ENCODE results near the gene NDC80. TPM values are rescaled to one million over a fixed set of nuclear protein-coding genes. Genes with fewer than 3 reads are reported as not detected.
A peak's percentile ranks its signal among the peaks of the same experiment; 100 is the strongest.
"Not testable (repeated sequence)": the region's sequence is repeated elsewhere in the genome, so short reads cannot be mapped to it uniquely, and the experiment has no call there.

The NDC80 gene
- total RNA-seq, 8 experiments from 2014 or later: 1.7 to 42.4 (median 4.3) TPM

DNA sequence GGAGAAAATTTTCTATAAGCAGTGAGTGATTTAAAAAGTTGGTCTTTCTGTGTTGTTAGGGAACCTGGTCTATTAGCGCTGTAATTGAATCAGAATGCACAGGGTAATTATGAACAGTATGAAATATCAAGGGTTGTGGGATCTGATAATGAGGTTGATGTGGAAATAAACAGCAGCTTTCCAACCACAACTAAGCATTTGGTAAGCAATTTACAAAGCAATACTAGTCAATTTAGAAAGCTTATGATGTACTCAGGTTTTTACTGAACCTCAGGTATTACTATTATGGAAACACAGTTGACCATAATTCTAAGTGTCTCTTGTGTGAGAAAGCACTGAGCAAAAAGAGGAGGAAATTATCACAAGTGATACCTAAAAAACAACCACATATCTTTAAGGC, 73.2 kb downstream of the NDC80 start:
- ATAC-seq (replicated peaks in 6 of 8): no peak
- in situ Hi-C loops (cut with MboI; ENCODE audit: low pct_unique_long_range_greater_than_20kb in 2 of 9, low sequenced_read_pairs in 9 of 9, unreplicated experiment in 9 of 9): no loop called here
- H3K4me3 ChIP-seq: no peak overlapping the region
- no peaks in the 10 kb centered on the region for H3K4me1 ChIP-seq (replicated peaks in 1 of 2)
- WGBS, 10 experiments: 45 to 100% (median 100%) methylated on average over 1 of the region's 1 CpG; no CpG with 5 or more reads in 3 of the 10 experiments
- no peak overlapping the region for H3K27ac ChIP-seq

DNA sequence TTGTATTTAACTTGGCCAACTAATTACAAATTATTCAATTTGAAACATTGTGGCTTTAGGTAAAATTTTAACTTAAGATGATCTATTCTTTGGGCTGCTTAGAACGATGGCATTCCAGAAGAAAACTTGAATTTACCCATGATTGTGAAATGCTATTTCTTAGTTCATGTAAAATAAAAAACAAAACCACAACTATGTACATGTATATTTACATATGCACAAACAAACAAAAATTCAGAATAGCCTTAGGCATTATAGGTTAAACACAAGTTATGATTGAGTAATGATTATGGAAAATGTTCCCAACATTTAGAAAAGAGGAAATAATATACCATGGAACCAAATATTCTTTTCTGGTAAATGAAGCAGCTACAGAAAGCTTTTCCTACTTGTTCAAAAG, 80.6 kb downstream of the NDC80 start:
- H3K4me3 ChIP-seq: no peak overlapping the region
- in situ Hi-C loops (cut with MboI; ENCODE audit: low pct_unique_long_range_greater_than_20kb in 2 of 9, low sequenced_read_pairs in 9 of 9, unreplicated experiment in 9 of 9): no loop called here
- 40 to 83% (median 71%) methylated on average over 1 of the region's 1 CpG; no CpG with 5 or more reads in 4 of the 10 experiments for WGBS, 10 experiments
- H3K4me1 ChIP-seq (replicated peaks in 1 of 2): no peaks in the 10 kb centered on the region
- no peak for ATAC-seq (replicated peaks in 6 of 8)
- no peak overlapping the region for H3K27ac ChIP-seq

DNA sequence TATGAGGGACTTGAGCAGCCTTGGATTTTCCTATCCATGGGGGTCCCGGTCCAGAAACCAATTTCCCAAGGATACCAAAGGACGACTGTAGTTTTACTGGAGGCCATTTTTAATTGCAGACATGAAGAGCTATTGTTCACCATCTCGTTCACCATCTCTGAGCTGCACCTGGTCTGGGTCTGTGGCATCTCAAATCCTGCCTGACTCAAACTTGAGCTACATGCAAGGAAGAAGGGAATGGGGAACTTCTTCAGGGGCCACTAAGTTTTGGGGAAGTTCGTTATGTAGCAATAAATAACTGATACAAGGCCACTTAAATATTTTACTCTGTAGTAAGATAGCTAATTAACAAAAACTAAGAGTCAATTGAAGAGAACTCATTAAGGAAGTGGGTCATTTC, 82.1 kb downstream of the NDC80 start:
- Histone ChIP-seq H3K4me1 (replicated peaks in 1 of 2) (peaks cover 3 to 14% of the 10 kb centered on the region in 2 donors), H3K4me3 (no peak overlapping the region), H3K27ac (no peak overlapping the region)
- ATAC-seq (replicated peaks in 6 of 8): no peak
- WGBS, 10 experiments: 61 to 100% (median 74%) methylated on average over 1 to 4 of the region's 4 CpGs; no CpG with 5 or more reads in 2 of the 10 experiments
- in situ Hi-C loops (cut with MboI; ENCODE audit: low pct_unique_long_range_greater_than_20kb in 2 of 9, low sequenced_read_pairs in 9 of 9, unreplicated experiment in 9 of 9): no loop called here

DNA sequence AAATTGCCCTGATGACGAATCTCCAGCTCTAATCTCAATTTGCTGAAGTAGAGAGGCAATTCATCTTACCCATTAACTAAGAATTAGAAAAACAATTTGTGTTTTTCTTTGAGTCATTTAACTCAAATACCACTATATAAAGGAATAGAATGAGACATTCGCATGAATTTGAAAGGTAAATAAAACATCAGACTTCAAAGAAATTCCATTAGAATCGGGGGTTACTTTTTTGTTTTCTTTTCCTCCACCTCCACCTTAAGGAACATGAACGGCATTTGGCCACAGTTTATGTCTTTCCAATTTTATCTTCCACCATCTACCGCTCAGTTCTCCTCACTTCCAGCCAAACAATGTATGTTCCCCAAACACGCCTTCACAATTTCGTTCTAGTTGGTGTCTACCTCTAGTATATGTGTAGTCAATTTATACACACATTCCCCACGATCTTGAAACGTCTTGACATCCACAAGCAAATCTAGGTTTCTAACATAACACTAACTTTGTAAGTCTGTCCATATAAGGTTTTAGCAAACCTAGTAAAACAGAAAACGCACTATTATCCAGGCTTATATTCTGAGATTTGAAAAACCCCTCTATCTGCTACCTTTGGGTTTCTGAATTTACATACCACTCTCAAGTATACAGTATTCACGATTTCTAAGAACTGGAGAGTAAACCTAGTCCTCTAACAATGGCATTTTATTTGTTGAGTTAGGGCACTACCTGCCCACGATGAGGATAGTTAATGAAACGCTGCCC, 83.0 kb downstream of the NDC80 start:
- WGBS, 10 experiments: 24 to 62% (median 42%) methylated on average over 3 to 13 of the region's 13 CpGs
- in situ Hi-C loops (cut with MboI; ENCODE audit: low pct_unique_long_range_greater_than_20kb in 2 of 9, low sequenced_read_pairs in 9 of 9, unreplicated experiment in 9 of 9): no loop called here
- peaks cover 3 to 15% of the 10 kb centered on the region in 2 donors for H3K4me1 ChIP-seq (replicated peaks in 1 of 2)
- H3K27ac ChIP-seq: no peak overlapping the region
- peak overlapping the region; percentile 57 to 98 (median 85) for H3K4me3 ChIP-seq
- no peak for ATAC-seq (replicated peaks in 6 of 8)

DNA sequence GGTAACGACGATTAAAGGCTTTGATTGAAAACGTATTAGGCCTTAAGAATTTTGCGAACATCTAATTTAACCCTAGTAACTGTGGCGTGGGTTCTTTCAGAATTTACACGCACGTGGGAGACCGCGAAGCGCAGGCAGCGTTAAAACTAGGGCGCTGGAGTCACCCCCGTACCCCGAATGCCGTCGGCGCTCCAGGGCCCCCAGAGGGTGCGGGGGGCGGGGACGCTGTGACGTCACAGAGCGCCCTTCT, 83.5 kb downstream of the NDC80 start:
- Histone ChIP-seq H3K27ac (peak overlapping the region; percentile 93 to 95), H3K4me1 (replicated peaks in 1 of 2) (peaks cover 3 to 15% of the 10 kb centered on the region in 2 donors), H3K4me3 (peak overlapping the region; percentile 57 to 98 (median 85))
- ATAC-seq (replicated peaks in 6 of 8): peak in 4 of 8 experiments; percentile 10 to 50 (median 14)
- 0 to 12% (median 4%) methylated on average over 2 to 16 of the region's 22 CpGs; no CpG with 5 or more reads in 3 of the 10 experiments for WGBS, 10 experiments
- in situ Hi-C loops (cut with MboI; ENCODE audit: low pct_unique_long_range_greater_than_20kb in 2 of 9, low sequenced_read_pairs in 9 of 9, unreplicated experiment in 9 of 9): no loop called here

DNA sequence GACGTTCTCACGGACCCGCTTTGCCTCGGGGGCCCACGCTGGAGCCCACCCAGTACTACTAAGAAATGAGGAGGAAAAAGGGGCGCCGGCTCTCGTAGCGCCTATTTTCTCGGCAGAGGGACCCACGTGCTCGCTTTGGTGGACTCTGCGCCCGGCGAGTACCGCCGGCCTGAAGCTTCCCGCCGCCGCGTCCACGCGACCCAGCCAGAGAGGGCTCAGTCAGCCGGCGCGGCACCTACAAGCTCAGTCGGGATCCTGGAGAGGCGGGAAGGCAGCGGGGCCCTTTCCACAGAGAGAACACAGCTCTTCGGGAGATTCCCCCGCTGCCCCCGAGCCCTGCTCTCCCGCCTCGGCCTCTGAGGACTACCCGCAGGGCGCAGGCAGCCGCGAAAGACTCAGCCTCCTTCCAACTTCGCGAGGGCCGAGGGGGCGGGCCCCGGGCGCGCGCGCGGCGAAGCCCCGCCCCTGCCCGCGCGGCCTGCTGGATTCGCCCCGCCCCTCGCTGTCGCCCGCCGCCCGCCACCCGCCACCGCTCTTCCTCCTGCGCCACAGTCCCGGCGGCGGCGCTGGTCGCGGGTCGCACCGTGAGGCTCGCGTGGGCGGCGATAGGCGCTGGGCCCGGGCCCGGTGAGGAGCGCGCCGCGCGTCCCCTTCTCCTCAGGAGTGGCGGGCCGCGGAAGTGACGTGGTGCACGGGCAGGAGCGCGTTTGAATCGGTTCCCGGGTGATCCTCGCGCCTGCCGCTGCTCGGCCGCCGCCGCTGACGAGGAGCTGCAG, 84.0 kb downstream of the NDC80 start, which contains the start of gene SMCHD1:
TSS of gene SMCHD1 (plus strand) at position 549 of the 776 bp plus-strand sequence. CDS start 350 bp downstream, outside the sequence.
- Histone ChIP-seq H3K4me1 (replicated peaks in 1 of 2) (peaks cover 3 to 15% of the 10 kb centered on the region in 2 donors), H3K4me3 (peak within 1 kb of the TSS; percentile 57 to 98 (median 85)), H3K27ac (peak within 1 kb of the TSS; percentile 93 to 95)
- ATAC-seq (replicated peaks in 6 of 8): peak; percentile 72 to 88 (median 86)
- WGBS, 10 experiments: 0% methylated on average over 1 to 16 of the region's 100 CpGs; no CpG with 5 or more reads in 8 of the 10 experiments
- in situ Hi-C loops (cut with MboI; ENCODE audit: low pct_unique_long_range_greater_than_20kb in 2 of 9, low sequenced_read_pairs in 9 of 9, unreplicated experiment in 9 of 9): no loop called here

DNA sequence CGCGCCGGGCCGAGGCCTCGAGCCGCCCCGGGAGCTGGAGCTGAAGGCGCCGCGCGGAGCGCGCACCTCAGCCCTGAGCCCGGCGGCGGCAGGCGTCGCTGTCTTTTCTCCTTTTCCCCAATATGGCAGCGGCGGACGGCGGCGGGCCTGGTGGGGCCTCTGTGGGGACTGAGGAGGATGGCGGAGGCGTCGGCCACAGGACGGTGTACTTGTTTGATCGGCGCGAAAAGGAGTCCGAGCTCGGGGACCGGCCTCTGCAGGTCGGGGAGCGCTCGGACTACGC, 84.5 kb downstream of the NDC80 start:
- Histone ChIP-seq H3K27ac (peak overlapping the region; percentile 93 to 95), H3K4me3 (peak overlapping the region; percentile 57 to 98 (median 85)), H3K4me1 (replicated peaks in 1 of 2) (peaks cover 3 to 15% of the 10 kb centered on the region in 2 donors)
- WGBS, 10 experiments: 0% methylated on average over 18 of the region's 37 CpGs; no CpG with 5 or more reads in 9 of the 10 experiments
- in situ Hi-C loops (cut with MboI; ENCODE audit: low pct_unique_long_range_greater_than_20kb in 2 of 9, low sequenced_read_pairs in 9 of 9, unreplicated experiment in 9 of 9): no loop called here
- ATAC-seq (replicated peaks in 6 of 8): peak in 1 of 8 experiments; percentile 10

DNA sequence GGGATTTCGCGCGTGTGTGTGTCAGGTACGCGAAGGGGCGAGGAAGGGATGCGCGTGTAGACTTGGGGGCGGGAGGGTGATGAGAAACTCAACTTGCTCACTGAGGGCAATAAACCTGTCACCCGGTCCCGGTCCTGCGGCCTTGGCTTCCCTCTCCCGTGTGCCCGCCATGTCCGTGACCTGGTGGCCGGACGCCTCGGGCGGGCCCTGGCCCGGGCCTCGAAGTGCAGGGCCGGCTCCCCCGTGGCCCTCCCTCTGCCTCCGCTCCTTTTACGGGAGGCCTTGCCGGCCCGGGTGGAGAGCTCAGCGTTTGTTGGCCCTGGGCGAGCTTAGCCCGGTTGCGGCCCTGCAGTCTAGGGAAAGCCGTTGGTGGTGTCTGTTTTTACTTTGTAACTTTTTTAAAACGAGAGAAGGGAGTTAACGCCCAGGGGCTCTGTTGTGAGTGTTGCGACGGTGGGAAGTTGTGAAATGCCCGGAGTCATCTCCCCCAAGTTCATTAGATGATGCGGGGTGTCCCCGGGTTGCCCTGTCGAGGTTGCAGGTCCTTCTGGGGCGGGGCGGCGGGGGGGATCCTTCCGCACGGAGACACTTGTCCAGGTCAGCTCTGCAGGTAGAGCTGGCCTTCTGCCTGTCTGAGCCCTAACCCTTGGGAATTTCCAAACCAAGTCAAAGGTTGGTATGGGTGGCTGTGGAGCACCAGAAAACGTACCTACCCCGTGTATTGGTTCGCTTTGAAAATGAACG, 85.1 kb downstream of the NDC80 start:
- Histone ChIP-seq H3K27ac (peak overlapping the region; percentile 93 to 95), H3K4me1 (replicated peaks in 1 of 2) (peaks cover 3 to 15% of the 10 kb centered on the region in 2 donors), H3K4me3 (peak overlapping the region; percentile 57 to 98 (median 85))
- in situ Hi-C loops (cut with MboI; ENCODE audit: low pct_unique_long_range_greater_than_20kb in 2 of 9, low sequenced_read_pairs in 9 of 9, unreplicated experiment in 9 of 9): no loop called here
- WGBS, 10 experiments: 0% methylated on average over 1 to 20 of the region's 49 CpGs; no CpG with 5 or more reads in 2 of the 10 experiments
- peak; percentile 3 to 30 (median 20) for ATAC-seq (replicated peaks in 6 of 8)

DNA sequence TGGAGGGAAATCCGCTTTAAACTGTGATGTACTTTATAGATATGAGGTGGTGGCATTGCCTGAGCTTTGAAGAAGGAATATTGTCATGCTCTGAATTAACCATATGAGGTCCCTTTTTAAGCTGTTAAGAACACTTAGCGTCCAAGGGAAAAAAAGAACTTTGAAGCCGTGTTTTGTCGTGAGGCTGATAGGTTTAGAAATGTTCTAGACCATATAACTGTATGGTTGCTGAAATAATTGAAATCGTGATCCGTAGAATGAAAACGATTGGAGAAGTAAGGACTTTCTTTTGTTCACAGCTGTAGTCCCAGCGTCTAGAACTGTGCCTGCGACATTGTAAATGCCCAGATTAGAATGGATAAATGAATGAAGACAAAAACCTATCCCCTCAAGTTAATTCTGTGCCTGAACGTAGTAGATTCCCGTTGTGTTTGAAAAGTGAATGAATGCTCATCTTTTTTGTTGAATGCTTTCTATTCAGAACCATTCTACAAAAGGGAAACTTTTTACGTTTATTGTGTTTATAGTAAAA, 85.7 kb downstream of the NDC80 start:
- 0 to 25% (median 3%) methylated on average over 4 to 11 of the region's 12 CpGs for WGBS, 10 experiments
- Histone ChIP-seq H3K4me3 (peak overlapping the region; percentile 57 to 98 (median 85)), H3K4me1 (replicated peaks in 1 of 2) (peaks cover 3 to 15% of the 10 kb centered on the region in 2 donors), H3K27ac (peak overlapping the region in 1 of 2 donors; percentile 93)
- no peak for ATAC-seq (replicated peaks in 6 of 8)
- in situ Hi-C loops (cut with MboI; ENCODE audit: low pct_unique_long_range_greater_than_20kb in 2 of 9, low sequenced_read_pairs in 9 of 9, unreplicated experiment in 9 of 9): no loop called here

DNA sequence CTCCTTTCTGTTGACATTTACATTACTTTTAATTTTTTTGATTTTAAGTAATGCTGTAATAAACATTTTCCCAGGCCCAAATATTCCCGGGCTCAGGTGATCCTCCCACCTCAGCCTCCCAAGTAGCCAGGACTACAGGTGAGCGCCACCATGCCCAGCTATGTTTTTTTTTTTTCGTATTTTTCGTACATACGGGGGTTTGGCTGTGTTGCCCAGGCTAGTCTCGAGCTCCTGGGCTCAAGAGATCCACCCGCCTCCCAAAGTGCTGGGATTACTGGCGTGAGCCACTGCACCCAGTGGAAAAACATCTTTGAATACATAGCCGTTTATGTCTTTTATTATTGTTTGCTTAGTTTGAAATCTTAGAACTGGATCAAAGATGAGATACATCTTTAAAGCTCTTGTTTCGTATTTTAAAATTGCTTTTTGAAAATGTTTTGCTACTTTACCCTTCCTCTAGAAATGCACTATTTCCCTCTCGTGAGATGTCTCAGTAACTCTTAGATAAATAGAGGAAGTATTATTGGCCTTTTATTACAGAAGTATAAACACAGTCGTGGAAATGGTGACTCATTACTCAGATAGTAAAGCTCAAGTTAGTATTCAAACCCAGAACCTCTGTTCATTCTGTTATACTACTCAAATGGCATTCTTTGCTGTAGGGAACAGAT, 86.6 kb downstream of the NDC80 start:
- ATAC-seq (replicated peaks in 6 of 8): peak in 1 of 8 experiments; percentile 1
- Histone ChIP-seq H3K4me1 (replicated peaks in 1 of 2) (peaks cover 3 to 15% of the 10 kb centered on the region in 2 donors), H3K27ac (no peak overlapping the region), H3K4me3 (peak overlapping the region in 3 of 5 donors; percentile 57 to 98 (median 85))
- 24 to 84% (median 73%) methylated on average over 2 to 12 of the region's 12 CpGs for WGBS, 10 experiments
- in situ Hi-C loops (cut with MboI; ENCODE audit: low pct_unique_long_range_greater_than_20kb in 2 of 9, low sequenced_read_pairs in 9 of 9, unreplicated experiment in 9 of 9): no loop called here

DNA sequence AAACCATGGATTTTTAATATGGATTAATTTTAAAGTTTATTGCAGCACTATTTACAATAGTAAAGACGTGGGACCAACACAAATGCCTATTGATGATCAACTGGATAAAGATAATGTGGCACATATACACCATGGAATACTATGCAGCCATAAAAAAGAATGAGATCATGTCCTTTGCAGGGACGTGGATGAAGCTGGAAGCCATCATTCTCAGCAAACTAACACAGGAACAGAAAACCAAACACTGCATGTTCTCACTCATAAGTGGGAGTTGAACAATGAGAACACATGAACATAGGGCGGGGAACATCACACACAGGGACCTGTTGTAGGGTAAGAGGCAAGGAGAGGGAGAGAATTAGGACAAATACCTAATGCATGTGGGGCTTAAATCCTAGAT, 89.5 kb downstream of the NDC80 start:
- 94 to 100% (median 100%) methylated on average over 1 to 3 of the region's 3 CpGs; no CpG with 5 or more reads in 2 of the 10 experiments for WGBS, 10 experiments

DNA sequence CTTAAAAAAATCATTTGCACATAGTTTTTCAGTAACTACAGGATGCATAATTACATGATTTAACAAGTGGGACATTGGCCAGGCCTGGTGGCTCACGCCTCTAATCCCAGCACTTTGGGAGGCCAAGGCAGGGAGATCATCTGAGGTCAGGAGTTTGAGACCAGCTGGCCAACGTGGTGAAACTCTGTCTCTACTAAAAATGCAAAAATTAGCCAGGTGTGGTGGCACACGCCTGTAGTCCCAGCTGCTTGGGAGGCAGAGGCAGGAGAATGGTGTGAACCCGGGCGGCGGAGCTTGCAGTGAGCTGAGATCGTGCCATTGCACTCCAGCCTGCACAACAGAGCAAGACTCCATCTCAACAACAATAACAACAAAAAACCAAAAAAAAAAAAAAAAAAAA, 90.9 kb downstream of the NDC80 start:
- H3K4me3 ChIP-seq; ATAC-seq (replicated peaks in 6 of 8); H3K27ac ChIP-seq; in situ Hi-C loops (cut with MboI; ENCODE audit: low pct_unique_long_range_greater_than_20kb in 2 of 9, low sequenced_read_pairs in 9 of 9, unreplicated experiment in 9 of 9): not testable (repeated sequence)
- peaks cover 3 to 13% of the 10 kb centered on the region in 2 donors for H3K4me1 ChIP-seq (replicated peaks in 1 of 2)
- WGBS, 10 experiments: 82 to 98% (median 87%) methylated on average over 3 to 7 of the region's 7 CpGs; no CpG with 5 or more reads in 2 of the 10 experiments

More for the DNA sequence above, 89.5 kb downstream of the NDC80 start:
- H3K4me3 ChIP-seq; in situ Hi-C loops (cut with MboI; ENCODE audit: low pct_unique_long_range_greater_than_20kb in 2 of 9, low sequenced_read_pairs in 9 of 9, unreplicated experiment in 9 of 9); H3K27ac ChIP-seq; ATAC-seq (replicated peaks in 6 of 8): not testable (repeated sequence)
- peaks cover 3 to 15% of the 10 kb centered on the region in 2 donors for H3K4me1 ChIP-seq (replicated peaks in 1 of 2)

Measured in motor neuron (in vitro differentiated cells).